NT2/D1 (cell line): Measurements from ENCODE around the gene SPPL2A.

Experiments
- YY1 ChIP-seq: IDR thresholded peaks from 2 replicates; pipeline ENCODE4 v1.6.1; 2011; ENCODE audit not compliant: insufficient read length, insufficient read depth
- ZNF274 ChIP-seq: IDR thresholded peaks from 2 replicates; pipeline ENCODE4 v1.6.1; 2011; ENCODE audit warnings: mild to moderate bottlenecking, low read depth, low read length

GRCh38 chr15:50813865-50814264, 48.4 kb upstream of the SPPL2A start:
- TF ChIP-seq YY1, result no peak
- TF ChIP-seq ZNF274, result no peak
